ENCODE results near the gene LATS2.
"Not testable (repeated sequence)": the region's sequence is repeated elsewhere in the genome, so short reads cannot be mapped to it uniquely, and the experiment has no call there.

Gene LATS2

DNA sequence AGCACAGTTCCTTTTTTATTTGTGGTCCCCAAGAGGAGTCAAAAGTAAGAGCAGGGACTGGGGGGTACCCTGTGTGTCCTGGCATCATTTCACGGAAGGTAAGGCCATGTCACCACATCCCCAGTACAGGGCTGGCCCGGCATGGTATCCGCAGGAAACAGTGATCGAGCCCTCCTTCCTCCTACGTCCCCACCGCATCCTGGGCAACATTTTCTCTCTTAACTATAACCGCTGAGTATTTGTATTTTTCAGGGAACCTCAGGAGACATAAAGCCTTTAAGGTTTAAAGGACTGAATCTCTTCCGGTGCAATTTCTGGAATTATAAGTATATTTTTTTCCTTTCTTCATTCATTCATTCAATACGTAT lies 13.6 kb upstream of the LATS2 start:
- peak; percentile 30 to 32 for DNase-seq

DNA sequence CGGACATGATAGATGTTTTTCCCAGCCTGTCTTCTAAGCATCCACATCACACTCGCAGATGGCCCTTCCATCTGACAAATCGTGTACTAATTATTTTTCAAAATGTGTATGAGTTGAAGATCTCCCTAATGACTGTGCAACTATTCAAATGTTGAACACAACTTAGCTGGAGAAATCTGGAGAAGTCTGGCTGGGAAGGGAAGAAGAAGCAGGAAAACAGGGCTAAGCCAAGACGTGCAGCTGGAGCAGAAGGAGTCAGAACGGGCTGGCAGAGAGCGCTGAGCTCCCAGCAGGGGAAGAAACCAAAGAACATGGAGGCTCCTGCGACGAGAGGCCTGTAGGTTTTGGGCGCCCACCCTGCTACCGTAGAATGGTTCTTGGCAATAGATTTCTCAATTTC lies 13.2 kb upstream of the LATS2 start:
- no peak for DNase-seq

DNA sequence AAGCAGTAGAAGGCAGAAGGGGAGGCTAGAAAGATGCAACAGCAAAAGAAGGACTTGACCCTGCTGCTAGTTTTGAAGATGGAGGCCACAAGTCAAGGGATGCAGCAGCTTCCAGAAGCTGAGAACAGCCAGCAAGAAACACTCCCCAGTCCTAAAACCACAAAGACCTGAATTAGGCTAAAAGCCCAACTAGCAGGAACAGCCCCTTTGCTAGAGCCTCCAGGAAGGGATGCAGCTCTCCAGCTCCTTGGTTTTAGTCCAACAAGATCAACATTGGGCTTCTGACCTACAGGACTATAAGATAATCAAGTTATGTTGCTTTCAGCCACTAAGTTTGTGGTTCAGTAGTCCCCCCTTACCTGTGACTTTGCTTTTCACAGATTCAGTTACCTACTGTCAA lies 10.5 kb upstream of the LATS2 start:
- DNase-seq = no peak

DNA sequence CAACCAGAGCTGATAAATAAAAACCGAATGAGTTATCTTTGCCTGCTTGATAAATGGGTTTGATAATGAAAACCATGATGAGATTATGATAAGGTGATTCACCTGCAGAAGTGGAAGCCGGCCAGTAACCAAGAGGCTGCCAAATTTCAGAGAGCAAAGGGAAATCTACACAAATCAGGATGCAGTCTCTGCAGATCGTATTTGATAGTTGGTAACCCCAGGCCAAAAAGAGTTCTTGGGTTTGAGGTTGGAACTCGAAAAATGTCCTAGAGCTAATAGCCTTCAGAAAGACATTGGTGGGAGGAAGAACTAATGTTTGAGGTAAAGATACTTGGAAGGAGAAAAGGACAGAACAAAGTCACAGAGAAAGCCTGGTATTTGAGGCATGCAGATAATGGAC lies 9.6 kb upstream of the LATS2 start:
- DNase-seq = no peak

DNA sequence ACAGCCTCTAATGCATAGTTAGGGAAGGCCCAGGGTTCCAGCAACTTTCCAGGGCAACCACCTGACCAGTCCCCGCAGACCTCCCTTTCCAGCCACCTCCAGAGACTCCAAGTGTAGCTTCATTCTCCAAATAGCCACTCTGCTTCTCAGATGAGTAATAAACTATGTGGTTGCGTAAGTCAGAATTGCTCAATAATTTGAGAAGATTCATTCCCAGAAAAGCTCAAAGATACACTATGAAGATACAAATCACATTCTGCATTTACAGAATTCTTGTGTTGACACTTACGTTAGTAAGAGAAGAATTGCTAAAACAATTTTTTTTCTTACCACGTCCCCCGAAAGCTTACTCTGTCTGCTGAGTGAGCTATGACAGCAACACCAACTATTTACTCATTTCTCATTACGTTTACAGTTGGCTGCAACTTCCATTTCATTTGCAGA lies 8.2 kb upstream of the LATS2 start:
- no peak for DNase-seq

DNA sequence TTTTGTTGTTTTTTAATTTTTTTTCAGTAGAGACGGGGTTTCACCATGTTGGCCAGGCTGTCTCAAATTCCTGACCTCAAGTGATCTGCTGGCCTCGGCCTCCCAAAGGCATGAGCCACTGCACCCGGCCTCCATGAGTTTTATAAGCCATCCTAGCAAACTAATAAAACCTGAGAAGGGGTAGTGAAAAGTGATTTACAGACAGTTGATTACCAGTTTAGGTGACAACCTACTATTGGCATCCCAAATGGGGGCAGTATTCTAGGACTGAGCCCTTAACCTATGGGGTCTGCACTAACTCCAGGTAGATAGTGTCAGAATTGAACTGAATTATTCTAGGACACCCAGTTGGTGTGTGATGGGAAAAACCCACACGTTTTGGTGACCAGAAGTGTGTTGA lies 6.5 kb upstream of the LATS2 start:
- DNase-seq = no peak

DNA sequence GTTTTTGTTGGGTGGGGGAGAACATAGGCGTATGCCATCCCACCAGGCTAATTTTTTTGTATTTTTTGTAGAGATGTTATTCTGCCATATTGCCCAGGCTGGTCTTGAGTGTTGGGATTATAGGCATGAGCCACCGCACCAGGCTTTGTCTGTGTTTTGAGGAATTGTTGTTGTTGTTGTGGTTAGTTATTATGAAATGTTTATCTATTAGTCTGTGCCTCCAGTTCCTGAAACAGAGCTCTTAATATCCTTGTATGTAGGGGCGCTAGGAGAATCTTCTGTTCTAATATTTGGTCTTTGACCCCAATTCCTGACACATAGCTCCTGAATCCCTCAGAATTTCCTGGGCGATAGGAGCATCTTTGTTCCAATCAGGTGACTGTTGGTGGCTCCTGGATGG lies 5.6 kb upstream of the LATS2 start:
- DNase-seq = no peak

DNA sequence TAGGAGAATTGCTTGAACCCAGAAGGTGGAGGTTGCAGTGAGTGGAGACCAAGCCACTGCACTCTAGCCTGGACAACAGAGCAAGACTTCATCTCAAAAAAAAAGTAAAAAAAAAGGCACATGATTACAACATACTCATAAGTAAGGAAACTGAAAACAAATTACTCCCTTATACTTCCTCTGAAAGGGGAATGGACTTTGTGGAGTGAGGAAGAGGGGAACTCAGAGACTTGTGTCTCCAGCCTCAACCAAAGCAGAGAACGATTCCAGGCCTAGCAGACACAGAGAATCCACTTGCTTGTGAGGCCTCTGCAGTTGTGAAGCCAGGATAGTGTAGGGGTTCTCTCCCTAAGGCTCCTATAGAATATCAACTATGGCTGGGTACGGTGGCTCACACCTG lies 4.3 kb upstream of the LATS2 start:
- no peak for DNase-seq

DNA sequence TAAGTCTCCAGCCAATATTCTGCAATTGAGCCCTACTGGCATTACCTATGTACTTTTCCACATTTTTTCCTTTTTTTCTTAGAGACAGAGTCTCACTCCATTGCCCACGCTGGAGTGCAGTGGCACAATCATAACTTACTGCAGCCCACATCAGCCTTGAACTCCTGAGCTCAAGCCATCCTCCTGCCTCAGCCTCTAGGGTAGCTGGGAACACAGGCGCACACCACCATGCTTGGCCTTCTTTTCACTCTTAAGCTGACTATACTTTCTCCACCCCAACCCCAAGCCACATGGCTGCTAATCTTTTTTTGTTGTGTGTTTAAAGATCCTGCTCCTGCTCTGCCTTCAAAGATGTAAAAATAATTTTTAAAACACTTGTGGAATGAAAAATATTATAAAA lies 1.6 kb upstream of the LATS2 start:
- no peak for DNase-seq

DNA sequence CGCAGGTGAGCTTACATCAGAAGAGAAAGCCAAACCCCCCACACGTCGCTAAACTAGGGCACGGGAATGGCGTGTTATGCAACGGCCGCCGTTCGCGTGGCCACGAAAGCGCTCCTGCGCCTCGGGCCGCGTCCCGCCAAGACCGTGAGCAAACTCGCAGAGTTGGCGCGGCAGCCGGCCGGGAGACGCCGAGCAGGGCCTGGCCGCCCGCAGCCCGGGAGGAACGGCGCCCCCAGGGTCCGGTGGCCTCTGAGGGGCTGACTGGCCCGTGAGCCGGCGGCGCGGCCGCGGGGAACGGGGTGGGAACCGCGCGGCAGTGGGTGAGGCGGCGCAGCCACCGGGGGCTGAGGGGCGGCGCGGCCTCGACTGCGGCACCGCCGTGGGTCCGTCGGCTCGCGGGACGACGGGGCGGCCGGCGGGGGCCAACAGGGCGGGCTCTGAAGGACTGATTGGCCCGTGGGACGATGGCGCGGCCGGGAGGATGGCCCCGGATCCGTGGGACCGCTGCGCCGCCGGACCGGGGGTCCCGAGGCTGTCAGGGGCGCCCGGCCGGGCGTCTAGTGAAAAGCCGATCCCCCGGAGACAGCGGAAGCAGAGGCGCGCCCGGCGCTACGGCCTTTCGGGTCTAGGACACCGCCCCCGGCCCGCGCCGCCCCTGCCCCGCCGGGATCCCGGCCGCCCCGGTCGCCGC lies 903 bp downstream of the LATS2 start:
- no peak for DNase-seq

DNA sequence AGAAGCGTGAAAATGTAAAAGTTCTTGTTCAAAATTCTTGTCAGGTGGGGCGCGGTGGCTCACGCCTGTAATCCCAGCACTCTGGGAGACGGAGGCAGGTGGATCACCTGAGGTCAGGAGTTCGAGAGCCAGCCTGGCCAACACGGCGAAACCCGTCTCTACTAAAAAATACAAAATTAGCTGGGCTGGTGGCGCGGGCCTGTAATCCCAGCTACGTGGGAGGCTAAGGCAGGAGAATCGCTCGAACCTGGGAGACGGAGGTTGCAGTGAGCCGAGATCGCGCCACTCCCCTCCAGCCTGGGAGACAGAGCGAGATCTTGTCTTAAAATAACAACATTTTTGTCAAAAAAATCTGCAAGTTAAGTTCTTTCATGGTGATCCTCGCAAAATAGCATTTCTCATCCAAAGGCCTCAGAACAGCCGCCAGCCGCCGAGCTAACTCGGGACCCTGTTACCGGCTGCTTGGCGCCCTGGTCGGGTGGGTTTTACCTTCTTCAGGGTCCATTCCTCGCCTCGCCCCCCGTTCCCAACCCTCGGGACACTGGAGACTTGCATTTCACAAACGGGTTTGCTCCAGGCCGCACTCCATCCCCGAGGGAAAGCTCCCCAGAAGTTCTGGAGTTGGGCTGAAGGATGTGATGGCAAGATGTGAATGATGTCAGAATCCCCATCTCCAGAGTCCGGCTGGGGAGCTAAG lies 1.6 kb downstream of the LATS2 start:
- no peak for DNase-seq

DNA sequence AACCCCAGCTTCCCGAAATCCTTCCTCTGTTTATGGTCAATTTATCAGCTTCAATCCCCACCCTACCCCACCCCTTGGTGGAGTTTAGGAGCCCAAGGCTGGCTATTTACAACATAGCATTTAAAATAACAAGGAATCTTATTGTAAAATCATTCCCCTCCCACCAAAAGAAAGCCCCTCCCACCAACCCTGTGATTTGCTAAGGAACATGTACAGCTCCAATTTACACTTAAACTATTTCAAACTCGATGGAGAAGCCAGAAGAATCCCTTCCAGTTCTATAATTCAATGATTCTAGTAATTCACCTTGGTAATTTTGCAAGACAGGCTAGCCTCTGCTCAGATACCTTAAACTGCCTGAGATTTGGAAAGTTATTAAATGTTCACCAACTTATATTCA lies 3.0 kb downstream of the LATS2 start:
- no peak for DNase-seq

DNA sequence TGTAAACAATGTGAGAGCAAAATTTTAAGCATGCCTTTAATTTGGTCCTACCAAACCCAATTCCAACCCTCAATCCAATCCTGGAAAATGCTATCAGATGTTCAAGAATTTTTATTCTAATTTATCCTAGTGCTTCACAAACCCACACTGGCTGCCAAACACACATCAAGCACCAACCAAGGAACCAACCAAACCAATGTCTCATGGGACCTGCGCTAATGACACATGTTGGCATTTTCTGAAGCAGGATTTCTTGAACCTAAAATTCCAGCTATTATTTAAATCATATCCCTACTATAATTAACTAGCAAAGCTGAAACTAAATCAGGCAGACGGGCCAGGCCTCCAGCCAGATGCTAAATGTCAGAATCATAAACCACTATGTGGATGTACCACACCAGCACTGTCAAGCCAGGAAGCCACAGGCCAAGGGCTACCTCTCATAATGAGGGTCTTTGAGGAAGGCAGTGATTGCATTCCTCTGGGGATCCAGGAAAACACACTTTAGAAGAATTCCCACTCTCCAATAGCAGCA lies 5.8 kb downstream of the LATS2 start:
- no peak for DNase-seq

DNA sequence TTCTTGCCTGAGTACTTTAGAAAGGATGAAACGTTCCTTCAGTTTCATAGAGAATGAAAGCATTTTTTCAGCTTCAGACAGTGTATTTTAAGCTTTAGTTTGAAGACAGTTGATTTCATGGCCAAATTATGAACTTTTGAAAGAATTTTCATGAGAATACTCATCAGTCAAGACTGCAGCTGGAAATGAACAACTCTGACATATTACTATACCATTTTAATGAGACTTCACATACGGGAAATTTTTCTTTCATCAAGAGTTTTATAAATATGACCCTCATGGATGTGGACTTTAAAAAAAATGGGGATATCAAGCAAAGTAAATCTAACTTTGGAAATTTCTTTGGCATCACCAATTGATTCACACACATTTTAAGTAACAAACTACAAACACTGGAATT lies 6.4 kb downstream of the LATS2 start:
- no peak for DNase-seq

DNA sequence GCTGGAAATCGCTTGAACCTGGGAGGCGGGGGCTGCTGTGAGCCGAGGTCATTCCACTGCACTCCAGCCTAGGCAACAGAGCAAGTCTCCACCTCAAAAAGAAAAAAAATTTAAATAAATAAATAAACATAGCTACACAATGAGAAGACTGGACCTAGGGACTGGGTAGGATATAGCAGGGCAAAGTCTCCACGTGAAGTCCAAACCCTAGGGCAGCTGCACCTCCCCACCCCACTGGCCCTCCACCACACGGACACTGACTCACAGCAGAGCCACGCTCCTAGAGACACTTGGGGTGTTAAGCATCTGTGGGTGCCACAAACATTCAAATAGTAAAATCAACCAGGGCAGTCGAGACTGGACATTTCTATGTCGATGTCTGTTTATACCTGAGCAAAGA lies 7.1 kb downstream of the LATS2 start:
- DNase-seq = no peak

DNA sequence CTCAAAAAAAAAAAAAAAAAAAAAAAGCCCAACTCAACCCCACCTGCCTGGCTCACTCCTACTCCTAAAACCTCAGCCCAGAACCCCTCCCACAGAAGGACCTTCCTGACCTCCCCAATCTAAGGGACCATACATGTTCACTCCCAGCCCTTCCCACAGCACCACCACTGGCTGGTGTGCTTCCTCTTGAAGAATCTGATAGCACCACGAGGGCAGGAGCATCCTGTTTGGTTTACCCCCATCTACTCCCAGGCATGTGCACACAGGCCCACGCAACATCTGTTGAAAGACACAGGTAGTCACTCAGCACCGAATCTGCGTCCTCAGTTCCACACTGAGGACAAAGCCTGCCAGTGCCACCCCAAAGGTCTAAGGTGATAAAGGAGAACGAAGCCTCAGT lies 8.2 kb downstream of the LATS2 start:
- no peak for DNase-seq

DNA sequence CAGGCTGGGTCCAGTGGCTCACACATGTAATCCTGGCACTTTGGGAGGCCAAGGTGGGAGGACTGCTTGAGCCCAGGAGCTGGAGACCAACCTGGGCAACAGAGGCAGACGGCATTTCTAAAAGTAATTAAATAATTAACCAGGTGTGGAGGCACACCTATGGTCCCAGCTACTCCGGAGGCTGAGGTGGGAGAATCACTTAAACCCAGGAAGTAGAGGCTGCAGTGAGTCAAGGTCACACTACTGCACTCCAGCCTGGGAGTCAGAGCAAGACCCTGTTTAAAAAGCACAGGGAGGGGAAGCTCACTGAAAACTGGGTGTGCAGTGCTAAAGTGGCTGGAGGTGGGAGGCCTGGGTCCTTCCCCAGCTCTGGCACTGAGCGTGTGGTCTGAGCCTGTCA lies 9.7 kb downstream of the LATS2 start:
- DNase-seq = no peak

DNA sequence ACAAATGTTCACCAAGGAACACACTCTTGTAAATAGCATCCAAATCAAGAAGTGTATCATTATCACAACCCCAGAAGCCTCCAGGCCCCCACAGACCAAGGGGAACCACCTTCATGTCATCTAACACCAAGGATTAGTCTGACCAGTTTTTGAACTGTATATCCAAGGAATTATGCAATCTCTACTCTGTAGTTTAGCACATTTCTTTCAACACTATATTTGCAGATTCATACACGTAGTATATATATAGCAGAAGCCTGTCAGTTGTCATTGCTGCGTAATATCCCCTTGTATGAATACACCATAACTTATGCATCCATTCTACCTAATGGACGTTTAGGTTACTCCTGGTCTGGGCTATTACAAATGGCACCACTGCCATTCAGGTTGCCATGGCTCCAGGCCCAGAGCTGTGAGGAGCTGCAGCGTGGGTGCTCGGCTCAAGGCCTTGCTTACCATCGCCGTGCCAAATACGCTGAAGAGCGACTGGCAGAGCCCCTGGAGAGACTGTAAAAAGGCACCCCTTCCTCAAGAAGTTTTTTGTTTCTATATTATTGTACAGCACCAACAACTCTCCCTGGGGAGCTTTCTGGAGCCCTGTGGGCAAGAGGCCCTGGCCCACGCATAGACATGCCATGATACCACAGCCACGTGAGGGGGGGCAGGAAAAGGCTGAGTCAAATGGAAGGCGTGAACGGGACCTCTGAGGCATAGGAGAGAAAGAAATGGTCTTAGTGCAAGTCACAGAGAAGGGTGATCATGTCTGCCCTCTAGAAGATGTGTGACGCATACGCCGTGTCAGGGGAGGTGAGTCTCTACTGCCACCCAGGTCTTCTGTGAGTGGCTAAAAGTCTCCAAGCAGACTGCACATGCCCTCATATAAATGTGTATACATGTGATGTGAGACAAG lies 10.8 kb downstream of the LATS2 start:
- DNase-seq = no peak

DNA sequence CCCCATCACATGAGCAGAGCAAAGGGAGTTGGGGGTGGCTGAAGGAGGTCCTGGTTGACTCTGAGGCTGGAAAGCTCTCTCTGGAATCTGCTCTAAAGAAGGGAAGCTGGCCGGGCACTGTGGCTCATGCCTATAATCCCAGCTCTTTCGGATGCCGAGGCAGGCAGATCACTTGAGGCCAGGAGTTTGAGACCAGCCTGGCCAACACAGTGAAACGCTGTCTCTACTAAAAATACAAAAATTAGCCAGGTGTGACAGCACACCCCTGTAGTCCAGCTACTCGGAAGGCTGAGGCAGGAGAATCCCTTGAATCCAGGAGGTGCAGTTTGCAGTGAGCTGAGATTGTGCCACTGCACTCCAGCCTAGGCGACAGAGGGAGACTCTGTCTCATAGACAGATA lies 11.7 kb downstream of the LATS2 start:
- DNase-seq = not testable (repeated sequence)

DNA sequence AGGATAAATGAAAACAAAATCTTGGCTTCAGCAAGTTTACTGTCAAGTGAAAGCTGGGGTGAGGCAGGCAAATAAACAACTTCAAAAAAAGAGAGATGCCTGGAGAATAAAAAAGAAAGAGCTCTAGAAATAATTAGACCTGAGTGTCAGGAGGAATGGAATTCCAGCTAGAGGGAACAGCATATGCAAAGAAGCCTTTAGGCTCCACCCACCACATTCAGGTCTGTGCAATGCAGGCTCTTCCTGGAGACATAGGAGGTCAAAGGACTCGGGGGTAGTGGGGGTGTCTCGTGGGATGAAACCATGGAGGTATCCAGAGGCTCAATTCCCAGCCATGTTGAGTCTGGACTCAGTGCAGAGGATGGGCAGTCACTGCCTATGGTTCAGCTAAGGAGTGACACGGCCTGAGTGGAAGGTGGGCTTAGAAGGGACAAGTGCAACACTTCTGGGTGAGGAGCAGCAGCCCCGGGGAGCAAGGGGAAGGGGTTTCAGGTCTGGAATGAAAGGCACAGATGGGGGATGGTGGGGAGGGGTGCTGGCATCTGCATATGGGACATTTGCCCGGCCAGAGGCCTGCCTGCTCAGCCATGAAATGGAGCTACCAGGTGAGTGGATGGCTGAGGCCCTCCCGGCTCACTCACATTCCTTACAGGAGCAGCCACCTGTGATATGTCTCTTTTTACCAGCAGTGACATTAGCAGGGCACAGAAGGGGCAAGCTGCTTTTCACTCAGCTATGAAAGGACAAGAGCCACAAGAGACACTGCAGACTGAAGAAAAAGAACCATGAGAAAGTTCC lies 12.3 kb downstream of the LATS2 start:
- no peak for DNase-seq

DNA sequence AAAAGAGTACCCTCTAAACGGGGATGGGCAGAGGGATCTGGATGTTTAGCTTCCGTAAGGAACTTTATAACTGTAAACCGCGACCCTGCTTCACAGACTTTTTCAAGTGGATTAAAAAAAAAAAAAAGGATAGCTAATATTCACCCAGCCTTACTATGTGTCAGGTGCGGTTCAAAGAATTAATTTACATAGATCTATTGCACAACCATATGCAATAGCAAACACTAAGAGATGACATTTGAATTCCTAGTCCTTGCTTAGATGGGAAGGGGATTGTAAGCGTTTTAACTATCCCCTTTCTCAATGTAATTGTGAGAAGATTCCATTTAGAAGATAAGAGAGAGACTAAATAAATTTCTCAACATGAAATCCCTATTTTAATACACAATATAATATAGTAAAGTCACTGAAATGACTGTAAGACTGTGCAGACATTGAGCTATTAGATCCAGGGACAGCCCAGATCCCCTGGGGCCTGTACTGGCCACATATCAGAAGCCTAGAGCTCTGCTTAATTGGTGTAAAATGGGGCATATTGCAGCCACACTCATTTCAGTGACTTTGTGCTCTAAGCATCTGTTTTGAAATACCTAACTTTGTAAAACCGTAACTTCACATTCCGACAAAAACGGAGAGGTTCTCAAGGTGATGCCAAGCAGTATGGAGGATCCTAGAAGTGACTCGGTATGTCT lies 13.6 kb downstream of the LATS2 start:
- DNase-seq = no peak

DNA sequence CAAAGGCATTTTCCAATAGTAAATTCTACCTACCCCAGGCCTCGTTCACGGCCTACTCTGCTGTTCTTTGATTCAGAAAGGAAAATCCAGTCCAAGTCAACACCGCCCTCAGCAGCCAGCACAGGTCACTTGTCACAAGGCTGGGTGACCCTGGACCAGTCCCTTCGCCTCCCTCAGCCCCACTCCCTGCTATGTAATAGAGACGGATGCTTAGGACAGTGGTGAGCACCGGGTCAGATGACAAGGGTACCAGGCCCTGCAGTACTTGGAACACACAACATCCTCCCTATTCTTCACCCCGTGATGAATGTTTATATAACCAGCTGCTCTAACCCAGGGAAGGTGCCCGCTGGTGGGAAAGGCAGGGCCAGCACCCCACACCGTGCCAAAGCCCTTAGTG lies 14.3 kb downstream of the LATS2 start:
- DNase-seq = no peak
